HG02623 (cell line): ENCODE data around the gene MGAT4C.
"Not testable (repeated sequence)": the region's sequence is repeated elsewhere in the genome, so short reads cannot be mapped to it uniquely, and the experiment has no call there.

Source experiments
- ATAC-seq: cut with Tn5 transposase; IDR thresholded peaks from one replicate; pipeline ENCODE4 v1.9.1; 2021; ENCODE audit warnings: moderate library complexity; ENCODE audit not compliant: unreplicated experiment

MGAT4C gene

GRCh38 chr12:86256163-86256562 lies at the start of gene MGAT4C:
Gene MGAT4C, minus strand, starts transcription at chr12:86256391.
- no peak for ATAC-seq

DNA sequence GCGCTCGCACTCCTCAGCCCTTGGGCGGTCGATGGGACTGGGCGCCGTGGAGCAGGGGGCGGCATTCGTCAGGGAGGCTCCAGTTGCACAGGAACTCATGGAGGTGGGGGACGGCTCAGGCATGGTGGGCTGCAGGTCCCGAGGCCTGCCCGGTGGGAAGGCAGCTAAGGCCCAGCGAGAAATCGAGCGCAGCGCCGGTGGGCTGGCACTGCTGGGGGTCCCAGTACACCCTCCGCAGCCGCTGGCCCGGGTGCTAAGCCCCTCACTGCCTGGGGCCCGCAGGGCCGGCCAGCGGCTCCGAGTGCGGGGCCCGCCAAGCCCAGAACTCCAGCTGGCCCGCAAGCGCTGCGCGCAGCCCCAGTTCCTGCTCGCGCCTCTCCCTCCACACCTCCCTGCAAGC lies 40.2 kb upstream of the MGAT4C start:
- ATAC-seq = not testable (repeated sequence)

GRCh38 chr12:86293682-86294240 lies 37.6 kb upstream of the MGAT4C start:
- no peak for ATAC-seq

DNA sequence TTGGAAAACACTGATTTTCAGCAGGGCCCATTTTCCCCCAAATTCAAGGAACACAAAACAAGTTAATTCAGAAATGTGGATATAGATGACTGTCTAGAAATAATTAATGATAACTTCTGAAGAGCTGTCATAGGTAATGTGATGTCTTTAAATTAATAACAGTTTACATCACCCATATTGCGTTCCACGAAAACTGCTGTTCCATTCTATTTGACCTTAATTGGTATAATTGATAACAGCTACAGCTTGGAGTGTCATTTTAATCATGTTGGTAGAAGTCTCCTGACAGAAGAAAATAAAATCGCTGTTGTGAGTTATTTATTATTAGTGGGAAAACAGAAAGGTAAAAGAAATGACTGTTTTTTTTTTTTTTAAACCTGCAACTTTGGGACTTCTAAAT lies 36.3 kb upstream of the MGAT4C start:
- ATAC-seq = no peak

- ATAC-seq = no peak
Measured at GRCh38 chr12:86290615-86291014, 34.4 kb upstream of the MGAT4C start.

GRCh38 chr12:86286119-86286518 lies 29.9 kb upstream of the MGAT4C start:
- ATAC-seq = no peak

DNA sequence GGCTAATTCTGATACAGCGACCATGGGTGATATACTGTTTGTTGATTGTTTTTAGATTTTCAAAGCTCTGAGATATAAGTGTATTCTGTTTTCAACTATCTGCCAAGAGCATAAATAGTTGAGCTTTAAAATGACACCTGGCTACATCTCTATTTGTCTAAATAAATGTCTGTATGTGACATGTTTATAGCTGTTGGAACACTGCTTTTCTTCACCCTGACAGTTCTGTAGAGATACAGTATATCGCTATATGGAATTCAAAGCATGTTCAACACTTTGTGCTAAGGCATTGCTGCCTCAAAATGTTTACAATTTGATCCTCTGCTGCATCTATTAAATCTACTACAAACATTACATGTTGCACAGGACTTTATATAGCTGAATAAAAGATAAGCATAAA lies 27.4 kb upstream of the MGAT4C start:
- no peak for ATAC-seq

DNA sequence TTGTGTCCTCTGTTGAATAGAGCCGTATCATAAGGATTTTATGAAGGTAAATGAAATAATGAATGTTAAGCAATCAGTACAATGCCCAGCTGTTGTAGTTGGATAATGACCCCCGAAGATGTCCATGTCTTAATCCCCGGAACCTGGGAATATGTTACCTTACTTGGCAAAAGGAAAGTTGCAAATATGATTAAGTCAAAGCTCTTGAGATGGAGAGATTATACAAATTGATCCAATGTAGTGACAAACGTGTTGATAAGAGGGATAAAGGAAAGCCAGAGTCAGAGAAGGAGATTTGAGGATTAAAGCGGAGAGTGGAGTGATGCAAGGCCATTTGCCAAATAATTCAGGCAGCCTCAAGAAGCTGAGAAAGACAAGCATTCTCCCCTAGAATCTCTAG lies 19.2 kb upstream of the MGAT4C start:
- ATAC-seq = no peak

GRCh38 chr12:86265329-86265695 lies 9.1 kb upstream of the MGAT4C start:
- ATAC-seq = no peak

- ATAC-seq = no peak
Measured at GRCh38 chr12:86264451-86265328, 8.5 kb upstream of the MGAT4C start.

GRCh38 chr12:86261578-86261977 lies 5.4 kb upstream of the MGAT4C start:
- ATAC-seq = no peak

GRCh38 chr12:86261142-86261541 lies 5.0 kb upstream of the MGAT4C start:
- no peak for ATAC-seq

GRCh38 chr12:86260183-86260582 lies 4.0 kb upstream of the MGAT4C start:
- ATAC-seq = no peak

DNA sequence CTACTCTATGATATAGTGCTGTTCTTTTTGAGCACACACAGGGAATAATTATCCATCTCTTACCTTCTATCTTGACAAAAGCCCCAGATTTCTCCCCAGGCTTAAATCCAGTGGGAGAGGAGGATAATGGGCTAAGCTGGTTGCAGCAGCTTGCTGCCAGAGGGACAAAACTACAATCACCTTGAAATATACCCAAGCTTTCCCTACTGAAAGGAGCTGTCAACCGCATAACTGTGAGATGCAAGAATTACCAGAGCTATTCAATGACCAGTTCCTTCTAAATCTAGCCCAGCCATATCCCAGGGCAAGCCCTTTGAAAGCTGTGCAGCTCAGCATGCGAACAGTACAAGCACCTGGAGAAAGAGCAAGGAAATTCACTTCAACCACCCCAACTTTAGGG lies 943 bp upstream of the MGAT4C start:
- no peak for ATAC-seq

DNA sequence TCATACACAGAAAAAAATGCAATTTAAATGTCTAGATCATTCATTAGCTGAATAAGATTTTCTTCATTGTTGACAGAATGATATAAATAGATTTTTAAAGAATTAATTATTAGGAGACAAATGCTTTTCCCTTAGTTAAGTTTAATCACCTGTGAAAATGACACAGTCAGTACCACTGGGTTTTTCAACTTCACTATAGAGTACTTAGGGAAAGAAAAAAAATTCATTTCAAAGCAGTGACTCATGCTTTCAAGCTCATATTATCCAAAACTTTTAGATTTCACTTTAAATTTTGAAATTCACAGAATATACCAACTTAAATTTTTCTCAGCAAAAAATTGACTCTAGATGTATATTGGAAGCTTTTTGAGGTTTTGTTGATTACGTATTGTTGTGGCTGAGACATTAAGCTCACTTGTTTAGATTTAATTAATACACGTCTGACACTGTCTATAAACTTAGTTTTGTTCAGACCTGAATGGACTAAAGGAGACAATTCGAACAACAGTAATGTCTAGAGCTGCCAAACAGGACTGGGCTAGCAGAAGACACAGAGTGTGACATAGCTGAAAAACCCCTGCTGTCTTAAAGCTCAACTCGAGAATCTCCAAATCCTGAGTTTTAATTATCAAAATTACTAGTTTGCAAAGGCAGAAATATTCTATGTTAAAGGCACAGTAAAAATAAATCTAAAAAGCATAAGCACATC lies 1.6 kb downstream of the MGAT4C start:
- no peak for ATAC-seq

DNA sequence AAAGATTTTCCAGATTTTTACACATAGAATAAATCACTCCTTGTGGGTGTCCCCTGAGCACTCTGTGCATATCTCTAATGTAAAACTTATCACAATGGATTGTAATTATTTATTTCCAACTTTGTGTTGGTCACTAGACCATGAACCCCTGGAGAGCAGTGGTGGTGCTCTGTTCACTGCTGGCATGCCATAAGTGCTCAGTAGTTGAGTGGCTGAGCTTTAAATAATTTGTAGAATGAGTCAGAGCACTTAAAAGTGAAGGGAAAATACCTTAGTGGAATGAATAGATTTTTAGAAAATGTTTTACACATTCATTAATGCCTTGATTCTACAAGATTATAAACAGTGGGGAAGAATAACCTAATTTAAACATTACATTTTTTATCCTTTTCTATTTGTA lies 6.3 kb downstream of the MGAT4C start:
- ATAC-seq = no peak

DNA sequence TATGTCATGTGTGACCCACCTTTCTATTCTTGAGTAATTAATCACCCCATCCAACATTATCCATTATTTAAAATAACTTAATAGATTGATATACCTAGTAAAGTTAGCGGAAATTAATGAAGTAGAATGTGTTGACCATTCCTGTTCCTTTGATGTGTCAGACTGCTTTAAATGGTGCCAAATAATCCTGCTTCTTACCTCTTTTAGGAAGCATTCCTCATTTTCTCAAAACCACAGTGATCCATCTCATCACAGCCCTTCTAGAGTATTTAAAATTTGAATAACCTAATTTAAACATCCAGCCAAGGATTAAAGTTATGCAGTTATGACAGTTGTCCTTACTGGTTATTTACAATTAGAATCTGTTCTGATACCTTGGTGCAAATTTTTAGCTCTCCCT lies 6.9 kb downstream of the MGAT4C start:
- no peak for ATAC-seq

DNA sequence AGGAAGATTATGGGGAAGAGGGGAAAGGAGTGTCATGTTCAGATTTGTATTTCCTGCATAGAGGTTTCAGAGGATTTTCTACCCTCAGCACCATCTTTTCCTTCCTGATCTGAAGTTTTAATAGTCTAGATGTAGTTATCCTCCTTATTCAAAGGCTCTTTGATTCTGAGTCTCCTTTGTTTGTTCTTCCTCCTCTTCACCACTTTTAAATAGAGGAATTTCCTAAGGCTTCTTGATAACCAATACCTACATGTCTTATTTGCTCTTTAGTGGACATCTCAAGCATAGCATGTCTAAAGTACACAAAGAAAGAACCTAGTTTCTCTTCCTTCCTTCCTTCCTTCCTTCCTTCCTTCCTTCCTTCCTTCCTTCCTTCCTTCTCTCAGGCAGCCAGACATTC lies 8.3 kb downstream of the MGAT4C start:
- no peak for ATAC-seq

DNA sequence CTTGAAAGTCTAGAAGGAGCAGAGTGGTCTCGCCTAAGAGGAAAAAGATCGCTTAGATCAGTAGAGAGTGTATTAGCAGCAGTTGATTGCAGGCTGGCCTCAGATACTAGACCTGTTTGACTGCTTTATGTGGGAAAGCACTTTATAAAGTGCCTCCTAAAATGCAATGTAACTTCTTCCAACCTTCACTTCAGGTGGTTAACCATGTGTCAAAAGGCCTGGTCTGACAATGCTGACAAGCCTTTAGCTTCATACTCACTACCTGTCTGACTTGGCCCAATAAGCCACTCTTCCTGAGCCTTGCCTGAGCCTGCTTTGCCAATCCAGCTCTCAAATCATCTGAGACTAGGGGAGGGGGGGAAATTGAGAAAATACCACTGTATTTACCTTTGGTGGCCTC lies 14.6 kb downstream of the MGAT4C start:
- no peak for ATAC-seq

DNA sequence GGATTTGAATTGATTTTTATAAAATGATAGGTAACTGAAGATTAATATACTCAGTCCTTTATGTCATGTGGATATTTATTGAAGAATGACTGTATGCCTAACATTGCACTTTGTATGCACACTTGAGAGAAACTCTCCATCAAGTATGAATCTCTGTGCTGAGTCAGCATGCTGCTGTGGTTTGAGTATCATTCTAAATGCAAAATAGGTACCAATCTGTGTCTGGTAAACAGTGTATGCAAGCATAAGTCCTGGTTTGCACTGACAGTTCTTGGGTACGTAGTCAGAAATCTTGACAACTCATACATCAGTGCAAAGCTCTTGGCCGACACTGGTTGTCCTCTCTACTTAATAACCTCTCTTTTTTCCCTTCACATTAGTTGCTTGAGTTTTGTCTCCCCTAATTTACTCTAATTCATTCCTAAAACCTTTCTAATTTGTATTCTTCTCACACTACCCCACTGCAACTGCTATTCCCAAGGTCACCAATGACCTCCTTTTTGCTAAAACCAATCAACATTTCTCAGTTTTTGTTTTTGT lies 21.8 kb downstream of the MGAT4C start:
- ATAC-seq = no peak

GRCh38 chr12:86233126-86233525 lies 23.1 kb downstream of the MGAT4C start:
- ATAC-seq = no peak
